Neuronal stem cell (in vitro differentiated cells): ENCODE results near the gene VWDE.

ENCODE experiments used
- DNase-seq: peaks from one replicate; pipeline ENCODE4 v3.0.0-alpha.2; 2013; ENCODE audit warnings: low spot score
- H2AFZ ChIP-seq: one replicate; pipeline ENCODE4 v1.6.1; 2013; ENCODE audit warnings: mild to moderate bottlenecking, low read length, inconsistent platforms
- H2AK5ac ChIP-seq: 2 replicates; pipeline ENCODE4 v1.6.1; 2013; ENCODE audit warnings: low read depth, mild to moderate bottlenecking, inconsistent platforms, low read length, moderate library complexity, mixed read lengths
- H2BK120ac ChIP-seq: 2 replicates; pipeline ENCODE4 v1.6.1; 2013; ENCODE audit warnings: low read depth, mild to moderate bottlenecking, inconsistent platforms, low read length, moderate library complexity, mixed read lengths
- H2BK12ac ChIP-seq: one replicate; pipeline ENCODE4 v1.6.1; 2013; ENCODE audit warnings: low read length, inconsistent platforms
- H2BK15ac ChIP-seq: 2 replicates; pipeline ENCODE4 v1.6.1; 2013; ENCODE audit warnings: mild to moderate bottlenecking, low read length, inconsistent platforms, mixed read lengths
- H2BK5ac ChIP-seq: one replicate; pipeline ENCODE4 v1.6.1; 2013; ENCODE audit warnings: inconsistent platforms, mild to moderate bottlenecking, low read length, moderate library complexity
- H3K14ac ChIP-seq: one replicate; pipeline ENCODE4 v1.6.1; 2013; ENCODE audit warnings: low read length, inconsistent platforms
- H3K18ac ChIP-seq: 2 replicates; pipeline ENCODE4 v1.6.1; 2013; ENCODE audit warnings: low read length, inconsistent platforms
- H3K23ac ChIP-seq: 2 replicates; pipeline ENCODE4 v1.6.1; 2013; ENCODE audit warnings: low read depth, mild to moderate bottlenecking, mixed read lengths, low read length, inconsistent platforms; ENCODE audit not compliant: poor library complexity
- H3K27ac ChIP-seq: replicated peaks from 3 replicates; pipeline ENCODE4 v1.5.1; 2013; ENCODE audit warnings: low read length, inconsistent platforms
- H3K27me3 ChIP-seq, 3 experiments: 2 replicates each; pipeline ENCODE4 v1.6.1; 2013; ENCODE audit warnings: low read length in 3 of 3, mild to moderate bottlenecking in 2 of 3, inconsistent platforms in 1 of 3, low read depth in 1 of 3, mixed read lengths in 1 of 3, moderate library complexity in 1 of 3; ENCODE audit not compliant: control insufficient read depth in 3 of 3, insufficient read depth in 3 of 3
- H3K36me3 ChIP-seq, 2 donors: replicated peaks in 1 of 2; 2 replicates each; pipeline ENCODE4 v1.6.1; 2013; ENCODE audit warnings: low read length in 2 of 2; ENCODE audit not compliant: control insufficient read depth in 2 of 2, insufficient read depth in 2 of 2
- H3K4ac ChIP-seq: 2 replicates; pipeline ENCODE4 v1.6.1; 2013; ENCODE audit warnings: inconsistent platforms, mild to moderate bottlenecking, low read length, moderate library complexity
- H3K4me1 ChIP-seq, 2 donors: 1 replicate in 1 of 2; 2 replicates in 1 of 2; pipeline ENCODE4 v1.6.1; 2013; ENCODE audit warnings: low read length in 2 of 2, low read depth in 1 of 2; ENCODE audit not compliant: control insufficient read depth in 2 of 2, insufficient read depth in 1 of 2
- H3K4me2 ChIP-seq: one replicate; pipeline ENCODE4 v1.6.1; 2013; ENCODE audit warnings: mild to moderate bottlenecking, low read length, inconsistent platforms; ENCODE audit not compliant: insufficient read depth, poor library complexity, severe bottlenecking
- H3K4me3 ChIP-seq, 2 donors: 2 replicates each; pipeline ENCODE4 v1.5.1; 2013; ENCODE audit warnings: low read length in 2 of 2, mild to moderate bottlenecking in 2 of 2, inconsistent platforms in 1 of 2, moderate library complexity in 1 of 2
- H3K79me1 ChIP-seq: one replicate; pipeline ENCODE4 v1.6.1; 2013; ENCODE audit warnings: low read depth, mild to moderate bottlenecking, inconsistent platforms, low read length, moderate library complexity
- H3K9ac ChIP-seq: one replicate; pipeline ENCODE4 v1.6.1; 2013; ENCODE audit warnings: mild to moderate bottlenecking, low read depth, low read length, inconsistent platforms; ENCODE audit not compliant: poor library complexity
- H3K9me3 ChIP-seq, 2 donors: replicated peaks in 1 of 2; 2 replicates each; pipeline versions ENCODE3 to v1.6.1; 2013; ENCODE audit warnings: low read length in 2 of 2, mild to moderate bottlenecking in 2 of 2, inconsistent platforms in 1 of 2, low read depth in 1 of 2, mixed read lengths in 1 of 2, moderate library complexity in 1 of 2; ENCODE audit not compliant: control insufficient read depth in 2 of 2, insufficient read depth in 1 of 2
- H4K8ac ChIP-seq: one replicate; pipeline ENCODE4 v1.6.1; 2013; ENCODE audit warnings: low read depth, mild to moderate bottlenecking, inconsistent platforms, low read length, moderate library complexity
- H4K91ac ChIP-seq: one replicate; pipeline ENCODE4 v1.6.1; 2013; ENCODE audit warnings: low read length, low read depth, mild to moderate bottlenecking, inconsistent platforms; ENCODE audit not compliant: poor library complexity
- WGBS, 2 donors: extraction: QIAGEN DNeasy Blood & Tissue Kit; methylation state at CpG; one replicate each; pipeline ENCODE4 v1.1.7; 2013; ENCODE audit warnings: missing lambda C conversion rate in 2 of 2, mixed read lengths in 1 of 2; ENCODE audit not compliant: insufficient read length in 2 of 2, insufficient replicate concordance in 1 of 2; ENCODE audit errors: extremely low coverage in 2 of 2; 5-methylcytosine and 5-hydroxymethylcytosine counted together

Gene VWDE

GRCh38 chr7:12370249-12370648 is 33.4 kb downstream of the VWDE start:
- H3K4me2 ChIP-seq, result no peak overlapping the region
- H3K4me3 ChIP-seq, result no peak overlapping the region
- no peak overlapping the region for H2BK12ac ChIP-seq
- no peak overlapping the region for H2BK15ac ChIP-seq
- H3K9ac ChIP-seq, result no peak overlapping the region
- no peak overlapping the region for H3K18ac ChIP-seq
- H2AK5ac ChIP-seq, result no peak overlapping the region
- no peaks in the 10 kb centered on the region for H3K4me1 ChIP-seq
- H3K27ac ChIP-seq, result no peak overlapping the region
- no peak overlapping the region for H4K91ac ChIP-seq
- H2AFZ ChIP-seq, result no peak overlapping the region
- no peaks in the 10 kb centered on the region for H3K27me3 ChIP-seq
- no peak overlapping the region for H2BK5ac ChIP-seq
- WGBS, 2 donors, result no CpG with 5 or more reads among the region's 7 CpGs
- no peak overlapping the region for H3K14ac ChIP-seq
- H2BK120ac ChIP-seq, result no peak overlapping the region
- H3K79me1 ChIP-seq, result no peaks in the 10 kb centered on the region
- no peak overlapping the region for H3K23ac ChIP-seq
- H3K36me3 ChIP-seq, result no peaks in the 10 kb centered on the region
- DNase-seq, result no peak
- no peak overlapping the region for H3K4ac ChIP-seq
- H3K9me3 ChIP-seq, result no peaks in the 10 kb centered on the region
- no peak overlapping the region for H4K8ac ChIP-seq

DNA sequence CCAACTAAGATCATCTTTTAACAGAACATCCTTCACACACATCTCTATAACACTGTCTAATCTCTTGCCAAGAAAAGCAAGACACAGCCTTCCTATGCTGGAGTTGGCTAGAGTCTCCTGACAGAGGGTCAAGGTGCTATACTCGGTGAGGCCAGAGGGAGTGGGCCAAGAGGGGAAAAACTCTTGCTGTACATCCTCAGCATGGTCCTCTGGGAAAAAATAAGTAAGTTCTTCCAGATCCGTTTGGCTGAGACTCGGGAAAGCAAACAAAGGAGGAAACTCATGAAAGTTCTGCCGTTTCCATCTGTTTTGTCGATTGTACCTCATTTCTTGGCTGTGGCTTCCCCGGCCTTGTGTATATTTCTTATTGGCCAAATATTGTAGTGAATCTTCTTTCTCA is 33.9 kb downstream of the VWDE start:
- Histone ChIP-seq H2BK5ac (no peak overlapping the region), H4K8ac (no peak overlapping the region), H3K14ac (no peak overlapping the region), H2BK15ac (no peak overlapping the region), H3K9ac (no peak overlapping the region), H3K36me3 (no peaks in the 10 kb centered on the region), H3K4me1 (no peaks in the 10 kb centered on the region), H2AFZ (no peak overlapping the region), H2AK5ac (no peak overlapping the region), H3K9me3 (no peaks in the 10 kb centered on the region), H3K4me3 (no peak overlapping the region), H3K79me1 (no peaks in the 10 kb centered on the region), H2BK120ac (no peak overlapping the region), H3K18ac (no peak overlapping the region), H2BK12ac (no peak overlapping the region), H3K27me3 (no peaks in the 10 kb centered on the region), H3K23ac (no peak overlapping the region), H3K4ac (no peak overlapping the region), H4K91ac (no peak overlapping the region), H3K4me2 (no peak overlapping the region), H3K27ac (no peak overlapping the region)
- no peak for DNase-seq
- WGBS, 2 donors, result no CpG with 5 or more reads among the region's 6 CpGs

GRCh38 chr7:12369072-12369471 is 34.6 kb downstream of the VWDE start:
- Histone ChIP-seq H4K8ac (no peak overlapping the region), H2BK12ac (no peak overlapping the region), H3K14ac (no peak overlapping the region), H2BK120ac (no peak overlapping the region), H3K9me3 (no peaks in the 10 kb centered on the region), H3K4me3 (no peak overlapping the region), H3K4ac (no peak overlapping the region), H3K4me2 (no peak overlapping the region), H2BK5ac (no peak overlapping the region), H3K27me3 (no peaks in the 10 kb centered on the region), H3K4me1 (no peaks in the 10 kb centered on the region), H3K18ac (no peak overlapping the region), H4K91ac (no peak overlapping the region), H2BK15ac (no peak overlapping the region), H3K9ac (no peak overlapping the region), H2AFZ (no peak overlapping the region), H3K23ac (no peak overlapping the region), H2AK5ac (no peak overlapping the region), H3K79me1 (no peaks in the 10 kb centered on the region), H3K27ac (no peak overlapping the region), H3K36me3 (no peaks in the 10 kb centered on the region)
- DNase-seq, result no peak

DNA sequence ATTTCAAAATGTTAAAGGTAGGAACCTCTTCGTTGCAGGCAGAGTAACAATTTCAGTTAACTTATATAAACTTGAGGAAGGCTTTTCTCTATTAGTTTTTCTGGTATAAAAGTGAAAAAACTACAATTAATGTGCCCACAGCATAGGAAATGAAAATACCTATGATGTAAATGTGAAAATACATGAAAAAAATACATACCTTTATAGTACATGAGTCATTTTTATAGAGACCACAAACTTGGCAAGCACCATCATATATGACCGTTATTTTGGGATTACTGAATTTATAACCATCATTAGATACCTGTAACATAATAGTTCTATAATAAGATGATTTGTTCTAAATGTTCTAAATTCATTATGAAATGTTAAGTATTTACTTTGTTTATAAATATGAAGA is 42.7 kb downstream of the VWDE start:
- no peak overlapping the region for H3K4ac ChIP-seq
- H3K4me2 ChIP-seq, result no peak overlapping the region

More for the DNA sequence above, 42.7 kb downstream of the VWDE start:
- H3K27ac ChIP-seq, result no peak overlapping the region
- WGBS, 2 donors, result no CpG with 5 or more reads among the region's 2 CpGs
- H2AK5ac ChIP-seq, result no peak overlapping the region
- H3K18ac ChIP-seq, result no peak overlapping the region
- no peak overlapping the region for H2BK120ac ChIP-seq
- no peak overlapping the region for H2BK15ac ChIP-seq
- H3K14ac ChIP-seq, result no peak overlapping the region
- no peaks in the 10 kb centered on the region for H3K9me3 ChIP-seq
- H2AFZ ChIP-seq, result no peak overlapping the region
- DNase-seq, result no peak
- no peak overlapping the region for H2BK5ac ChIP-seq
- H3K4me3 ChIP-seq, result no peak overlapping the region
- H4K91ac ChIP-seq, result no peak overlapping the region
- no peak overlapping the region for H2BK12ac ChIP-seq
- H3K27me3 ChIP-seq, result no peaks in the 10 kb centered on the region
- no peaks in the 10 kb centered on the region for H3K4me1 ChIP-seq
- H3K9ac ChIP-seq, result no peak overlapping the region
- H4K8ac ChIP-seq, result no peak overlapping the region
- no peak overlapping the region for H3K23ac ChIP-seq
- no peaks in the 10 kb centered on the region for H3K36me3 ChIP-seq
- H3K79me1 ChIP-seq, result no peaks in the 10 kb centered on the region
